ENCODE results near the gene OAS2.

The OAS2 gene

DNA sequence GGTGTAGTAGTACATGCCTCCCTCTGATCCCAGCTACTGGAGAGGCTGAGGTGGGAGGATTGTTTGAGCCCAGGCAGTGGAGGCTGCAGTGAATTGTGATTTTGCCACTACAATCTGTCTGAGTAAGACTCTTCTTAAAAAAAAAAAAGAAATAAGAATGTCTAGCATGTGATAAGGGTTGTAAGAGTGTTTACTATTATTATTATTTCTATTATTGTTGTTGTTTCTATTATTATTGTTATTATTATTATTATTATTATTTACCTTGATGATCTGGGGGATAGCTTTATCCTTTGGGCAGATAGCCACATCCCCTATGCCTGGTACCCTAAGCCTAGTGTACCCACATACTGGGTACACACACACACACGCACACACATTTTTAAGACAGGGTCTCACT, 35.7 kb upstream of the OAS2 start:
- Histone ChIP-seq H3K9me3 (ENCODE audit: severe bottlenecking) (no peaks in the 10 kb centered on the region), H3K36me3 (ENCODE audit: low read depth) (peaks cover 26% of the 10 kb centered on the region), H3K4me1 (ENCODE audit: insufficient read depth, poor library complexity, severe bottlenecking) (peaks cover 4% of the 10 kb centered on the region), H3K4me3 (ENCODE audit: severe bottlenecking) (no peak overlapping the region), H3K27me3 (ENCODE audit: insufficient read depth, poor library complexity, severe bottlenecking) (no peaks in the 10 kb centered on the region), H3K27ac (ENCODE audit: poor library complexity, severe bottlenecking) (no peak overlapping the region)
- ATAC-seq (ENCODE audit: low read depth) = no peak
- TF ChIP-seq, protein P1, sequence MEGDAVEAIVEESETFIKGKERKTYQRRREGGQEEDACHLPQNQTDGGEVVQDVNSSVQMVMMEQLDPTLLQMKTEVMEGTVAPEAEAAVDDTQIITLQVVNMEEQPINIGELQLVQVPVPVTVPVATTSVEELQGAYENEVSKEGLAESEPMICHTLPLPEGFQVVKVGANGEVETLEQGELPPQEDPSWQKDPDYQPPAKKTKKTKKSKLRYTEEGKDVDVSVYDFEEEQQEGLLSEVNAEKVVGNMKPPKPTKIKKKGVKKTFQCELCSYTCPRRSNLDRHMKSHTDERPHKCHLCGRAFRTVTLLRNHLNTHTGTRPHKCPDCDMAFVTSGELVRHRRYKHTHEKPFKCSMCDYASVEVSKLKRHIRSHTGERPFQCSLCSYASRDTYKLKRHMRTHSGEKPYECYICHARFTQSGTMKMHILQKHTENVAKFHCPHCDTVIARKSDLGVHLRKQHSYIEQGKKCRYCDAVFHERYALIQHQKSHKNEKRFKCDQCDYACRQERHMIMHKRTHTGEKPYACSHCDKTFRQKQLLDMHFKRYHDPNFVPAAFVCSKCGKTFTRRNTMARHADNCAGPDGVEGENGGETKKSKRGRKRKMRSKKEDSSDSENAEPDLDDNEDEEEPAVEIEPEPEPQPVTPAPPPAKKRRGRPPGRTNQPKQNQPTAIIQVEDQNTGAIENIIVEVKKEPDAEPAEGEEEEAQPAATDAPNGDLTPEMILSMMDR (IDR thresholded peaks at IDR 0.05; ENCODE audit: poor library complexity, severe bottlenecking) = no peak
- DNase-seq (ENCODE audit: low spot score) = no peak

GRCh38 chr12:112944024-112944690, 34.2 kb upstream of the OAS2 start:
- H3K9me3 ChIP-seq (ENCODE audit: severe bottlenecking) = no peaks in the 10 kb centered on the region
- H3K27ac ChIP-seq (ENCODE audit: poor library complexity, severe bottlenecking) = no peak overlapping the region
- no peak for ATAC-seq (ENCODE audit: low read depth)
- TF ChIP-seq, protein P1 (IDR thresholded peaks at IDR 0.05; ENCODE audit: poor library complexity, severe bottlenecking) = no peak
- no peaks in the 10 kb centered on the region for H3K4me1 ChIP-seq (ENCODE audit: insufficient read depth, poor library complexity, severe bottlenecking)
- no peak for DNase-seq (ENCODE audit: low spot score)
- H3K4me3 ChIP-seq (ENCODE audit: severe bottlenecking) = no peak overlapping the region
- H3K36me3 ChIP-seq (ENCODE audit: low read depth) = peaks cover 30% of the 10 kb centered on the region
- no peaks in the 10 kb centered on the region for H3K27me3 ChIP-seq (ENCODE audit: insufficient read depth, poor library complexity, severe bottlenecking)

DNA sequence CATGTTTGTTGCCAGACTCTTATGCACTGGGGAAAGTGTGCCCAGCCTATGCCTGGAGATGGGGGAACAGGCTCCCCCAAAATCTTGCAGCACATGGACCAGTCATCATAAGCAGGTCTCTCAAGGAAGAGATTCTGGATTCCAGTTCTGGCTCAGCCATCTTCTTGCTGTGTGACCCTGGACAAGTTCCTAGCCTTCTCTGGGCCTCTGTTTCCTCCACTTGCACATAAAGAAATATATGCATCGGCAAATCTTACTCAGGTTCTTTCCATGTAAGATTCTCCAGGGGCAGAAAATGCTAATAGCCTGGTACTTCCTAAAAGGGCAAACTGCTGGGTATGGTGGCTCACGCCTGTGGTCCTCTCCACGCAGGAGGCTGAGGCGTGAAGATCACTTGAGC, 32.8 kb upstream of the OAS2 start:
- ATAC-seq (ENCODE audit: low read depth) (no peak), DNase-seq (ENCODE audit: low spot score) (no peak)
- H3K27me3 ChIP-seq (ENCODE audit: insufficient read depth, poor library complexity, severe bottlenecking) = no peaks in the 10 kb centered on the region
- no peak overlapping the region for H3K4me3 ChIP-seq (ENCODE audit: severe bottlenecking)
- TF ChIP-seq, protein P1 (IDR thresholded peaks at IDR 0.05; ENCODE audit: poor library complexity, severe bottlenecking) = no peak
- H3K36me3 ChIP-seq (ENCODE audit: low read depth) = peaks cover 30% of the 10 kb centered on the region
- H3K27ac ChIP-seq (ENCODE audit: poor library complexity, severe bottlenecking) = no peak overlapping the region
- H3K4me1 ChIP-seq (ENCODE audit: insufficient read depth, poor library complexity, severe bottlenecking) = no peaks in the 10 kb centered on the region
- no peaks in the 10 kb centered on the region for H3K9me3 ChIP-seq (ENCODE audit: severe bottlenecking)

- Histone ChIP-seq H3K27ac (ENCODE audit: poor library complexity, severe bottlenecking) (no peak overlapping the region), H3K4me3 (ENCODE audit: severe bottlenecking) (no peak overlapping the region), H3K4me1 (ENCODE audit: insufficient read depth, poor library complexity, severe bottlenecking) (no peaks in the 10 kb centered on the region), H3K27me3 (ENCODE audit: insufficient read depth, poor library complexity, severe bottlenecking) (no peaks in the 10 kb centered on the region), H3K9me3 (ENCODE audit: severe bottlenecking) (no peaks in the 10 kb centered on the region), H3K36me3 (ENCODE audit: low read depth) (peaks cover 37% of the 10 kb centered on the region)
- no peak for ATAC-seq (ENCODE audit: low read depth)
- TF ChIP-seq, protein P1 (IDR thresholded peaks at IDR 0.05; ENCODE audit: poor library complexity, severe bottlenecking) = no peak
- DNase-seq (ENCODE audit: low spot score) = no peak
Observed at GRCh38 chr12:112946236-112947000, 31.9 kb upstream of the OAS2 start.

DNA sequence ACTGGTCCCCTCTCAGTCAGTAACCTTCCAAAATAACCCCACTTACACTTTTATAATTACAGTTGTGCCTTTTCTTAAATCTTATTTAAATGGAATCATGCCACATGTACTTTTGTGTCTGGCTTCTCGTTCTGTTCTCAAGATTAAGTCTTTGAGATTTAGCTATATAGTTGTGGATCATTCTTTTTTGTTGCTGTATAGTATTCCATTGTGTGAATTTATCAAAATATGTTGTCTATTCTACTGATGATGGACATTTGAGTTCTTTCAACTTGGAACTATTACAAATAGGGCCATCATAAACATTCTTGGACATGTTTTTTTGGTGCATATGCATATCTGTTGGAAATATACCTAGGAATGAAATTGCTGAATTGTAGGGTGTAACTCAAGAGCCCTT, 31.0 kb upstream of the OAS2 start:
- Histone ChIP-seq H3K27ac (ENCODE audit: poor library complexity, severe bottlenecking) (no peak overlapping the region), H3K36me3 (ENCODE audit: low read depth) (peaks cover 42% of the 10 kb centered on the region), H3K9me3 (ENCODE audit: severe bottlenecking) (no peaks in the 10 kb centered on the region), H3K27me3 (ENCODE audit: insufficient read depth, poor library complexity, severe bottlenecking) (no peaks in the 10 kb centered on the region), H3K4me3 (ENCODE audit: severe bottlenecking) (no peak overlapping the region), H3K4me1 (ENCODE audit: insufficient read depth, poor library complexity, severe bottlenecking) (peaks cover 2% of the 10 kb centered on the region)
- ATAC-seq (ENCODE audit: low read depth) (no peak), DNase-seq (ENCODE audit: low spot score) (no peak)
- TF ChIP-seq, protein P1 (IDR thresholded peaks at IDR 0.05; ENCODE audit: poor library complexity, severe bottlenecking) = no peak
